Neural cell (in vitro differentiated cells): Measurements from ENCODE around the gene PARD6G.

Source experiments
- CTCF ChIP-seq: fragments of 450-650 bp; IDR thresholded peaks from 2 replicates; pipeline ENCODE4 v1.5.1; 2014; ENCODE audit warnings: antibody characterized with exemption, mild to moderate bottlenecking, moderate library complexity; ENCODE audit not compliant: poor library complexity, severe bottlenecking
- EZH2 ChIP-seq: fragments of 200-600, 300-800 bp; shearing (Covaris generic), sonication (generic); IDR thresholded peaks from 2 replicates; pipeline ENCODE4 v1.6.1; 2014; ENCODE audit warnings: antibody characterized with exemption, low read length, borderline replicate concordance, mild to moderate bottlenecking; ENCODE audit not compliant: insufficient read depth, poor library complexity, severe bottlenecking
- REST ChIP-seq: IDR thresholded peaks from 2 replicates; pipeline ENCODE4 v1.6.1; 2012; ENCODE audit warnings: borderline replicate concordance
- TAF1 ChIP-seq: IDR thresholded peaks from 2 replicates; pipeline ENCODE4 v1.6.1; 2012; ENCODE audit warnings: low read depth

GRCh38 chr18:80137976-80138375, 109.3 kb downstream of the PARD6G start:
- no peak for TF ChIP-seq CTCF
- no peak for TF ChIP-seq TAF1
- TF ChIP-seq EZH2 = no peak
- no peak for TF ChIP-seq REST
